ENCODE measurements around the gene ALDH3B1. TPM values are rescaled to one million over a fixed set of nuclear protein-coding genes. Genes with fewer than 3 reads are reported as not detected.

ALDH3B1 gene
- total RNA-seq, 1 donor from 2014 or later, result 3.2 TPM

- ATAC-seq (no peak), DNase-seq (ENCODE audit: low spot score) (no peak)
Measured at GRCh38 chr11:68041617-68042218, 31.6 kb downstream of the ALDH3B1 start.

- ATAC-seq (no peak), DNase-seq (ENCODE audit: low spot score) (peak; percentile 47)
Measured at GRCh38 chr11:68042219-68043028, 32.3 kb downstream of the ALDH3B1 start.

DNA sequence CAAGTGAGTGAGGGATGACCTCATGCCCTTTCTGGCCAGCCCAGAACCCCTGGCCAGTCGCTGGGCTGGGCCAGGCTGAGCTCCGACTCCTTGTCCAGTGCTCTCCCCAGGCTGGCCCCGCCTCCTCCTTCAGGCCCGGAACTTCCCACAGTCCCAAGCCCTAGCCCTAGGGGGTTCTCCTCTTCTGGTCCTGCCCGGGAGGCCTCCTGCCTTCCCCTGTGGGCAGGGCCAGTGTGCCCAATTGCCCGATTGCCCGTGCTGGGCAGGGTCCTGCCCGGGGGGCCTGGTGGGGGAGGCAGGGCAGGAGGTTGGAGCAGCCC is 32.9 kb downstream of the ALDH3B1 start:
- DNase-seq (ENCODE audit: low spot score), result no peak
- no peak for ATAC-seq

DNA sequence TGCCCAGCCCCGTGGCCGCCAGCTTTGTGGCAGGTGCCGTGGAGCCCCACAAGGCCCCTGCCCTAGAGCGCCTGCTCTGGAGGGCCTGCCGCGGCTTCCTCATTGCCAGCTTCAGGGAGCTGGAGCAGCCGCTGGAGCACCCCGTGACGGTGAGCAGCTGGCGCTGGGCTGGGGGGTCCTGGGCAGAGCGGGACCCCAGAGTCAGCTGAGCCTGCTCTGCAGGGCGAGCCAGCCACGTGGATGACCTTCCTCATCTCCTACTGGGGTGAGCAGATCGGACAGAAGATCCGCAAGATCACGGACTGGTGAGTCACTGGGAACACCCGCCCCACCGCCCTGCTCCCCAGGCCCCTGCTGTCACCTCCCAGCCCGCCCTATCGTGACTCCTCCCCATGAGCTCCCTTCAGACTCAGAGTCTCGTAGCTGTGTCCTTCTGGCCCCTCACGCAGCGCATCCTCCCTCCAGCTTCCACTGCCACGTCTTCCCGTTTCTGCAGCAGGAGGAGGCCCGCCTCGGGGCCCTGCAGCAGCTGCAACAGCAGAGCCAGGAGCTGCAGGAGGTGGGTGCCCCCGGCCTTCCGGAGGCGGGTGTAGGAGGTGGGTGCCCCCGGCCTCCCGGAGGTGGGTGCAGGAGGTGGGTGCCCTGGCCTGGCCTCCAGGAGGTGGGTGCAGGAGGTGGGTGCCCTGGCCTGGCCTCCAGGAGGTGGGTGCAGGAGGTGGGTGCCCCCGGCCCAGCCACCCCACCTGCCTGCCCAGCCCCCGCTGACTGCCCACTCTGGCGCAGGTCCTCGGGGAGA is 33.4 kb downstream of the ALDH3B1 start:
- DNase-seq (ENCODE audit: low spot score) (no peak), ATAC-seq (no peak)

DNA sequence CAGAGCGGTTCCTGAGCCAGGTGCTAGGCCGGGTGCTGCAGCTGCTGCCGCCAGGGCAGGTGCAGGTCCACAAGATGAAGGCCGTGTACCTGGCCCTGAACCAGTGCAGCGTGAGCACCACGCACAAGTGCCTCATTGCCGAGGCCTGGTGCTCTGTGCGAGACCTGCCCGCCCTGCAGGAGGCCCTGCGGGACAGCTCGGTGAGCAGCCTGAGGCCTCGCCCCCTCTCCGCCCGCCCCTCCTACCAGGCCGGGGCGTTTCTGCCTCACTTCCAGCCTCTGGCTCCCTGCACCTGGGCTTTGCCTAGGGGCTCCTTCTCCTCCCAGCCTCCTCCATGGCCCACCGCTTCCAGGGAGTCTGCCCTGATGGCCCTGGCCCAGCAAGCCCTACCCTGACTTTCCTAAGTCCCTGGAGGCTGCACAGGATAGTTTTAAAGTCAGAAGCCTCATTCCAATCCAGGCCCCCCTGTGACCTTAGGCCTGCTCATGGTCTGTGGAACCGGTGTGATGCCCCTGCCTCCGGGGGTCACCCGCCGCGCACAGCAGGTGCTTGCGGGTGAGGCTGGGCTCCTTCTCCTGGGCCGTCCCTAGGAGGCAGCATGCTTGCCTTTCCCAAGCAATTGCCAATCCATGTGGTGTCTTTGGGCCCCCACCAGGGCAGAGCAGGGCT is 34.2 kb downstream of the ALDH3B1 start:
- ATAC-seq (no peak), DNase-seq (ENCODE audit: low spot score) (no peak)

DNA sequence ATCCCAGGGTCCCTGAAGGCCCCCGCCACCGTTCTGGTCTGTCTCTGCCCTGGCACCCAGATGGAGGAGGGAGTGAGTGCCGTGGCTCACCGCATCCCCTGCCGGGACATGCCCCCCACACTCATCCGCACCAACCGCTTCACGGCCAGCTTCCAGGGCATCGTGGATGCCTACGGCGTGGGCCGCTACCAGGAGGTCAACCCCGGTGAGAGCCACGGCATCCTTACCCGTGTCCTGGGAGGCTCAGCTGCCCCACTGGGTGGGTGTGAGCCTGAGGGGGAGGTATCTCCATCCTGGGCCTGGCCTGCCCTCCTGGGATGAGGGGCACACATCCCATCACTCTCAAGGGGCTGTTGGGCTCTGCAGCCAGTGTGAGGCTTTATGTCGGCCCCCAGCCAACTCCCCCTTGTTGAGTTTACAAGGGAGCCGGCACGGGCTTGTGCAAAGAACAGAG is 34.8 kb downstream of the ALDH3B1 start:
- ATAC-seq (no peak), DNase-seq (ENCODE audit: low spot score) (no peak)

DNA sequence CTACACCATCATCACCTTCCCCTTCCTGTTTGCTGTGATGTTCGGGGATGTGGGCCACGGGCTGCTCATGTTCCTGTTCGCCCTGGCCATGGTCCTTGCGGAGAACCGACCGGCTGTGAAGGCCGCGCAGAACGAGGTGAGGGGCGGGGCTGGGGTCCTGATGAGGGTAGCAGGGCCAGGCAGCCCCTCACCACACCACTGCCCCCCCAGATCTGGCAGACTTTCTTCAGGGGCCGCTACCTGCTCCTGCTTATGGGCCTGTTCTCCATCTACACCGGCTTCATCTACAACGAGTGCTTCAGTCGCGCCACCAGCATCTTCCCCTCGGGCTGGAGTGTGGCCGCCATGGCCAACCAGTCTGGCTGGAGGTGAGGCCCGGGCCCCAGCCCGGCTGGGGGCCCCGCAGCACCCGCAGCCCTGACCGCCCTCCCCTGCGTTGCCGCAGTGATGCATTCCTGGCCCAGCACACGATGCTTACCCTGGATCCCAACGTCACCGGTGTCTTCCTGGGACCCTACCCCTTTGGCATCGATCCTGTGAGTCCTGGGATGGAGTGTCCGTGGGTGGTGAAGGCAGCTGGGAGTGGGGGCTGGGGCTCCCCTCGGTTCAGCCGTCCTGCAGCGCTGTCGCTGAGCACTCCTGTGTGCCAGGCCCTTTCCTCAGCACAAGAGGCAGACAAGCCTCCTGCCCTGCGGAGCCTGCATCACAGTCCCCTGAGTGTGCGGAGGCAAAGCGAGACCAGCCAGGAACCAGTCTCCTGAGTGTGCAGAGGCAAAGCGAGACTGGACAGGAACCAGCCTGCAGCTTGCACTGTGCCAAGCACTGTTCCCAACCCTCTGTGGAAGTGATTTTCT is 37.5 kb downstream of the ALDH3B1 start:
- ATAC-seq (no peak), DNase-seq (ENCODE audit: low spot score) (no peak)

DNA sequence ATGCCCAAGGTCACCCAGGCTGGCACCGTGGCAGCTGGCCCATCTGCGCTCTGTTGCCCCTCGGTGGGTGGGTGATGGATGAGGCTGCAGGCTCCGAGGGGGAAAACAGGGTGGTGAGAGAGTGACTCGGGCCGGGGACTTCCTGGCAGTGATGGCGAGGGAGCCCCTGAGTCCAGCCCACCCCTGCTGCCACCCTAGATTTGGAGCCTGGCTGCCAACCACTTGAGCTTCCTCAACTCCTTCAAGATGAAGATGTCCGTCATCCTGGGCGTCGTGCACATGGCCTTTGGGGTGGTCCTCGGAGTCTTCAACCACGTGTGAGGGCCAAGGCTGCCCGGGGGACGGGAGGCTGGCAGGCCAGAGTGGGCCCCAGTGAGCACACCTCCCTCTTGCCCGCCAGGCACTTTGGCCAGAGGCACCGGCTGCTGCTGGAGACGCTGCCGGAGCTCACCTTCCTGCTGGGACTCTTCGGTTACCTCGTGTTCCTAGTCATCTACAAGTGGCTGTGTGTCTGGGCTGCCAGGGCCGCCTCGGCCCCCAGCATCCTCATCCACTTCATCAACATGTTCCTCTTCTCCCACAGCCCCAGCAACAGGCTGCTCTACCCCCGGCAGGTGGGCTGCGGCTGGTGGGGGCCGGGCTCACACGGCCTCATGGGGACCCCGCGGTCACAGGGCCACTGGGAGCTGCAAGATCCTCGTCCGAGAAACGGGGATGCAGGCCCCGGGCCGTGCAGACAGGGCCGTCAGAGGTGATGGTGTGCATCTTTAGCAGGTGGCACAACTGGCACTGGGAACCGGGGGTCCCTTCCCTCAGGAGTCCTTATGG is 38.8 kb downstream of the ALDH3B1 start:
- DNase-seq (ENCODE audit: low spot score) (no peak), ATAC-seq (no peak)

- DNase-seq (ENCODE audit: low spot score) (peak; percentile 46), ATAC-seq (no peak)
Measured at GRCh38 chr11:68049509-68050370, 39.6 kb downstream of the ALDH3B1 start.

DNA sequence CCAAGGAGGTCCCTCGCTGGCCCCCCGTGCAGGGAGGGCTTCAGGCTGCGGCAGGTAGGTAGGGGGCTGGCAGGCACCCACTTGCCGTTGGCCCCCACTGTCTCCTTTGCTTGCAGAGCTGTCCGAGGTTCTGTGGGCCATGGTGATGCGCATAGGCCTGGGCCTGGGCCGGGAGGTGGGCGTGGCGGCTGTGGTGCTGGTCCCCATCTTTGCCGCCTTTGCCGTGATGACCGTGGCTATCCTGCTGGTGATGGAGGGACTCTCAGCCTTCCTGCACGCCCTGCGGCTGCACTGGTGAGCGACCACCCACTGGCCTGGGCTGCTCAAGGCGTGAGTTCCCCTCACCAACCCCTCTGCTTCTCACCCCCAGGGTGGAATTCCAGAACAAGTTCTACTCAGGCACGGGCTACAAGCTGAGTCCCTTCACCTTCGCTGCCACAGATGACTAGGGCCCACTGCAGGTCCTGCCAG is 40.3 kb downstream of the ALDH3B1 start:
- DNase-seq (ENCODE audit: low spot score) (no peak), ATAC-seq (no peak)

GRCh38 chr11:68051191-68052136 is 41.3 kb downstream of the ALDH3B1 start:
- ATAC-seq, result peak; percentile 9
- DNase-seq (ENCODE audit: low spot score), result no peak

- no peak for ATAC-seq
- DNase-seq (ENCODE audit: low spot score), result no peak
Measured at GRCh38 chr11:68052137-68052873, 42.2 kb downstream of the ALDH3B1 start.

DNA sequence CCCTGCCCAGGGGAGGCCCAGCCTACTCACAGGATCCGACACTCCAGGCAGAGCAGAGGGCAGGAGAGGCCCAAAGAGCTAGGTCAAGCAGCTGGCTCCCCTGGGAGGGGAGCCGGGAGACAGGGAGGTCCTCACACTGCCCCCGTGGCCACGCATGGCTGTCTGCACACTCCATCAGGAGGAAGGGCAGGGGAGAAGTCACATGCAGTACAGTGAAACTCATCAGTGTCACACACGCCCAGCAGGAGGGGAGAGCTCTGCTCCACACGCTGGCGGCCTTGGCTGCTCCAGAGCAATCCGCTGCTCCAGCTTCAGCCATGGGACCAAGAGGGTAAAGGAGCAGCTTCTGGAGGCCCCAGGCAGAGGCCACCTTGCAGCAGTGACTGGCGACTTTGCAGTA is 43.0 kb downstream of the ALDH3B1 start:
- ATAC-seq (peak; percentile 13), DNase-seq (ENCODE audit: low spot score) (no peak)

DNA sequence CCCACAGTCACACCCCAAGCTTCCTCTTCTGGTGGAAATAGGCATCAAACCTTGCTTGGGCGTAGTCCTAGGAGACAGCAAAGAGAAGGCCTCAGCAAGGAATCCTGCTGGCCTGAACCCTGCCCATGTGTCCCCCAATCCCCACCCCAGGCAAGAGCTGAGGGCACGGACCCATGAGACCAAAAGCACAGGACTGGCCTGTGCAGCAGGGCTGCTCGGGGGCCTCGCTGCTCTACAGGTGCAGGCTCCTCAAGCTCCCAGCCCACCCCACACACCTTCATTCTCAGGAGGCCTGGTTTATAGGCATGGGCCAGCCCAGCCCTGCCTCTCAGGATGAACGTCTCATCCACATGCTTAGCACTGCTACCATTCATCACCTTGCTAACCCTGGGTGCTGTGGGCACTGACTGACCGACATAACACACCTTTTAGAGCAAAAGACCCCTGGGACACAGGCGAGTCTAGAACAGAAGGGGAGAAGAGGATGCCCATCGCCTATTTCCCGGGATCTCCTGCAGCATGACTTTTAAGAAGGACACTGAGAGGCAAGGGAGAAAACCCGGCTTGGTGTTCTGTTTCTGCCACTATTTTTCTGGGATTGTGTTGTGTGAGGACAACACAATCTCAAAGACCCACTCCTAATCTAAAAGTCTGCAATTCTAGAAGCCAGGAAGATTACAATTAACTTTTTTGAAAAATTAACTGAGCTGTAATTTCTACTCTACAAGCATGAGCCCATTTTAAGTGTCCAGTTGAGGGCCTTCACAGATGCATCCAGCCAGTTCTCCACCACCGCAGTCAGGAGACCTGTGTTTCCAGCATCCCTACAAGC is 44.1 kb downstream of the ALDH3B1 start:
- no peak for DNase-seq (ENCODE audit: low spot score)
- ATAC-seq, result no peak

All from left lobe of liver (tissue), 2 donors.